Adrenal gland (tissue), 12 donors: ENCODE data around the gene FSHB. TPM values are rescaled to one million over a fixed set of nuclear protein-coding genes. Genes with fewer than 3 reads are reported as not detected.

Experiments used
- DNase-seq, 7 donors: peaks; one replicate each; pipeline ENCODE4 v3.0.0-alpha.2; 2019 to 2020
- H3K27ac ChIP-seq, 5 donors: fragments of 200-600 bp; sonication (generic) in 4 of 5; 1 replicate in 3 of 5; 2 replicates in 2 of 5; pipeline versions ENCODE4 v1.5.1 to v1.8.0; 2016 to 2020; ENCODE audit warnings: mild to moderate bottlenecking in 1 of 5
- H3K27me3 ChIP-seq: fragments of 200-600 bp; 2 replicates; pipeline ENCODE4 v1.8.0; 2021
- H3K36me3 ChIP-seq, 2 donors: fragments of 200-600 bp; replicated peaks in 1 of 2; 1 replicate in 1 of 2; 2 replicates in 1 of 2; pipeline versions ENCODE4 v1.5.1 to v1.8.0; 2018 to 2022
- H3K4me1 ChIP-seq, 2 donors: fragments of 200-600 bp; replicated peaks in 1 of 2; 1 replicate in 1 of 2; 2 replicates in 1 of 2; pipeline versions ENCODE4 v1.5.1 to v1.8.0; 2018 to 2021
- H3K4me3 ChIP-seq, 4 donors: fragments of 200-600 bp; sonication (generic) in 3 of 4; one replicate each; pipeline ENCODE4 v1.5.1; 2016 to 2018
- H3K9me3 ChIP-seq, 3 donors: fragments of 200-600 bp; sonication (generic) in 1 of 3; replicated peaks in 1 of 3; 1 replicate in 2 of 3; 2 replicates in 1 of 3; pipeline versions ENCODE4 v1.5.1 to v1.8.0; 2016 to 2021
- POLR2A ChIP-seq, 2 donors: fragments of 450-650 bp; IDR thresholded peaks; one replicate each; pipeline ENCODE4 v1.6.1; 2017; ENCODE audit warnings: antibody characterized with exemption in 2 of 2, mild to moderate bottlenecking in 2 of 2, moderate library complexity in 1 of 2
- WGBS, 4 donors: extraction: QIAGEN DNeasy Blood & Tissue Kit in 2 of 4; methylation state at CpG; one replicate each; pipeline versions ENCODE4 v1.1.5 to v1.1.7; 2013 to 2017; 5-methylcytosine and 5-hydroxymethylcytosine counted together
- intact Hi-C, 2 donors: fragments of 100-400 bp; cut with DNase I; formaldehyde crosslinking; loops; one replicate each; pipeline versions ENCODE4 v1.14.1 to v1.15.0; 2022 to 2023
- polyA plus RNA-seq, 3 donors: library from polyadenylated mRNA; stranded (reverse); fragments of 200-250 nt in 2 of 3; fragments of 350-450 nt in 1 of 3; fragmentation: Illumina TruSeq in 1 of 3; extraction: RNeasy Lipid Tissue Mini Kit (QIAGEN cat#74804) in 1 of 3; gene quantifications; one replicate each; pipeline ENCODE4 v1.2.3, GENCODE V29; 2013 to 2014
- total RNA-seq, 9 donors: library from RNA; depleted of rRNA in 4 of 9; stranded (reverse); fragments of >200 nt in 4 of 9; fragments of 120-200 nt in 1 of 9; fragmentation: NEBNext Ultra II Directional in 1 of 9; extraction: Animal tissue kit (Norgen Biotek cat#: 25700) in 1 of 9; gene quantifications; one replicate each; pipeline versions ENCODE4 v1.1.0 to v1.2.4, GENCODE V29; 2013 to 2023
- TF ChIP-seq, protein P1 (sequence below), 6 experiments: fragments of 450-650 bp in 4 of 6; fragments of 200-600 bp in 2 of 6; sonication (generic) in 1 of 6; IDR thresholded peaks; 1 replicate in 5 of 6; 2 replicates in 1 of 6; pipeline versions ENCODE4 v1.5.1 to v1.8.0; 2016 to 2021; ENCODE audit warnings: antibody characterized with exemption in 6 of 6, mild to moderate bottlenecking in 2 of 6, moderate library complexity in 1 of 6
- donor health status: healthy with polysubstance abuse.
- donor health status: Bipolar disorder and iron deficiency.
- donor health status: DM: yes; HTN: yes; CAD: no.
- donor health status: DM: no; HTN: no; CAD: no.
- donor health status: DM: no; HTN: no; CAD: no.
- donor health status: DM: yes; HTN: yes; CAD: no.

FSHB gene
- total and polyA plus RNA-seq, 12 donors = not detected

DNA sequence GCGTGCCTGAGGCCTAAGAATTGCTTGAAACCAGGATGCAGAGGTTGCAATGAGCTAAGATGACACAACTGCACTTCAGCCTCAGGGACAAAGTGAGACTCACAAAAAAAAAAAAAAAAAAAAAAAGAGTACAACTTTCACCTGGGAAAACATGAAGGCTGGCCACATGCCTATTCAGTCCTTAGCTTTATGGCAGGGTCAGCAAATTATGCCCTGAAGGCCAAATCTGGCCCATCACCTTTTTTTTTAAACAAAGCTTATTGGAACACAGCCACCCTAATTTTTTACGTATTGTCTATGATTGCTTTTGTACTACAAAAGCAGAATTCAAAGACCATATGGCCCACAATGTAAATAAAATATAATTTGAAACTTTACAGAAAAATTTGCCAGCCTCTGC is 8.2 kb downstream of the FSHB start:
- intact Hi-C loops = no loop called here
- 86 to 93% (median 88%) methylated on average over 2 of the region's 2 CpGs for WGBS, 4 donors
- Histone ChIP-seq H3K36me3 (no peaks in the 10 kb centered on the region), H3K4me3 (no peak overlapping the region), H3K9me3 (no peaks in the 10 kb centered on the region), H3K27ac (no peak overlapping the region), H3K27me3 (no peaks in the 10 kb centered on the region), H3K4me1 (peaks cover 0 to under 1% of the 10 kb centered on the region in 2 donors)
- TF ChIP-seq POLR2A (IDR thresholded peaks at IDR 0.05) = no peak
- TF ChIP-seq, protein P1, sequence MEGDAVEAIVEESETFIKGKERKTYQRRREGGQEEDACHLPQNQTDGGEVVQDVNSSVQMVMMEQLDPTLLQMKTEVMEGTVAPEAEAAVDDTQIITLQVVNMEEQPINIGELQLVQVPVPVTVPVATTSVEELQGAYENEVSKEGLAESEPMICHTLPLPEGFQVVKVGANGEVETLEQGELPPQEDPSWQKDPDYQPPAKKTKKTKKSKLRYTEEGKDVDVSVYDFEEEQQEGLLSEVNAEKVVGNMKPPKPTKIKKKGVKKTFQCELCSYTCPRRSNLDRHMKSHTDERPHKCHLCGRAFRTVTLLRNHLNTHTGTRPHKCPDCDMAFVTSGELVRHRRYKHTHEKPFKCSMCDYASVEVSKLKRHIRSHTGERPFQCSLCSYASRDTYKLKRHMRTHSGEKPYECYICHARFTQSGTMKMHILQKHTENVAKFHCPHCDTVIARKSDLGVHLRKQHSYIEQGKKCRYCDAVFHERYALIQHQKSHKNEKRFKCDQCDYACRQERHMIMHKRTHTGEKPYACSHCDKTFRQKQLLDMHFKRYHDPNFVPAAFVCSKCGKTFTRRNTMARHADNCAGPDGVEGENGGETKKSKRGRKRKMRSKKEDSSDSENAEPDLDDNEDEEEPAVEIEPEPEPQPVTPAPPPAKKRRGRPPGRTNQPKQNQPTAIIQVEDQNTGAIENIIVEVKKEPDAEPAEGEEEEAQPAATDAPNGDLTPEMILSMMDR (IDR thresholded peaks at IDR 0.05) = no peak
- no peak for DNase-seq

DNA sequence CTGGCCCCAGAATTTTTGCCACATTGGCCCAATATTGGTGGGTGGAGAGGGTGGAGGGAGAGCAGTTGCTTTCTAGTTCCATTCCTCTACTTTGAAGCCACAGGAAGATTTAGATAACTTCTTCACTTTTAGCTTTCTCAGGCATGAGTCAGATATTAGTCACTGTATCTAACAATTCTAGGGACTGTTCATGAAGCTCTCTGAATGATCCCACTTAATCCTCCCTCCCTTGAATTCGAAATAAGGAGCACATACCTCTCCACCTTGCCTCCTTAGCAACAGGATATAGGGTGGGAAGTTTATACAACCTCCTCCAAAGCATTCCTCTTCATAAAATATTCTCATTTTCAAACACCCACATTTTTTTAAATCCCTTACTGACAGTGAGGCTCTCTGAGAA is 13.5 kb downstream of the FSHB start:
- H3K9me3 ChIP-seq = no peaks in the 10 kb centered on the region
- TF ChIP-seq, protein P1 (IDR thresholded peaks at IDR 0.05) = no peak
- TF ChIP-seq POLR2A (IDR thresholded peaks at IDR 0.05) = no peak
- H3K27me3 ChIP-seq = no peaks in the 10 kb centered on the region
- H3K4me3 ChIP-seq = no peak overlapping the region
- no peak overlapping the region for H3K27ac ChIP-seq
- no peaks in the 10 kb centered on the region for H3K36me3 ChIP-seq
- WGBS, 4 donors = 13 to 38% (median 21%) methylated on average over 1 of the region's 1 CpG
- intact Hi-C loops = no loop called here
- peaks cover 5 to 6% of the 10 kb centered on the region in 2 donors for H3K4me1 ChIP-seq
- DNase-seq = no peak

DNA sequence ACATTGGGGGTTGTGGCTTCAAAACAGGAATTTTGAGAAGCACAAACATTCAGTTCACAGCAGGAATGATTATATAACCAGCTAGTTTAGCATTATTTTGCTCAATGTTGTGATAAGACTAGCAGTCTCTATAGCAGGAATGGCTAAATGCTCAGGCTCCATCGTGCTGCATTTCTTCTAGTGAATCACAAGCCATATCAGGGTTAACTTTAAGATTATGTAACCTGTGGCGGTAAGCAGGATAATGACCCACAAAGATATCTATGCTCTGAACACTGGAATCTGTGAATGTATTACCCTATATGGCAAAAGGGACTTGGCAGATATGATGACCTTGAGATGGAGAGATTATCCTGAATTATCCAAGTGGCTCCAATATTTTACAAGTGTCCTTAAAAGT is 14.8 kb downstream of the FSHB start:
- 30 to 64% (median 43%) methylated on average over 2 of the region's 2 CpGs for WGBS, 4 donors
- DNase-seq = peak in 1 of 7 donors; percentile 2
- TF ChIP-seq, protein P1 (IDR thresholded peaks at IDR 0.05) = no peak
- TF ChIP-seq POLR2A (IDR thresholded peaks at IDR 0.05) = no peak
- Histone ChIP-seq H3K9me3 (no peaks in the 10 kb centered on the region), H3K27me3 (no peaks in the 10 kb centered on the region), H3K27ac (no peak overlapping the region), H3K4me3 (no peak overlapping the region), H3K36me3 (no peaks in the 10 kb centered on the region), H3K4me1 (peaks cover 5 to 6% of the 10 kb centered on the region in 2 donors)
- intact Hi-C loops = no loop called here

DNA sequence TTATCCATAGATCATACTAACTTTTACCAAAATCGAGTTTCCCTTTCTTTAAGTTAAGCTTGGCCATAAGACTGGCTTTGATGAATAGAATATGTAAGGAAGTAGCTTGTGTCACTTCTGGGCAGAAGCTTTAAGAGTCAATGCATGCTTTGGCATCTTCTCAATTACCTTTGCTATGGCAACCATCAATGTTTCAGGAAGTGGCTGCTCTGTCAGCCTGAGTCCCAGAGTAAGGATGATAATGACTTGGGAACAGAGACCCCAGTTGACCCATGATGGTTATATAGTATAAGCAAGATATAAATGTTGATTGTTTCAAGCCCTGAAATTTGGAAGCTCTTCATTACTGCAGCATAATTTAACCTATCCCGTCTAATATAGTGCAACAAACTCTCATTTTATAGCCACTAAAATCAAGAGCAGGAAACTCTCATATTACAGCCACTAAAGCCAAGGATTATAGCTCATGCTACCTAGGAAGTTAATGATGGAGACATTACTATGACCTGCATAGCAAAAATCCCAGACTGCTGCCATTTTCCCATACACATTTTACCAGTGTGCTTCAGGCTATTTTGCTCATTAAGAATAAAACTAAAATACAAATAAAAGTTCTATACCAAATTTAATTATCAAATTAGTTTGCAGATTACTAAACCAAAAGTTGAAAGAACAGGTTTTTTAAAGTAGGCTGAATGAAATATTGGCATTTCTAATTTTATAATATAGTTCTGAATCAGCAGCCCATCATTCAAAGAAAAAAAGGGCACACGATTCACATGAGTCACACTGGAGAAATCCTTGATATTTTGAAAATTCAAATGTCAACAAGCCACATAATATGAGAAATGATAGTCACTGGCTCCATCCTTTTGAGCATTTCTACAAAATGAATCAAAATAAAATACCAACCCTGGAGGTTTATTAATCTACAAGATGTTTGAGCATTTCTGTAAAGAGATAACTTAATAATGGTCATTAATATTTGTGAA is 23.8 kb downstream of the FSHB start:
- intact Hi-C loops = no loop called here
- TF ChIP-seq, protein P1 (IDR thresholded peaks at IDR 0.05) = no peak
- no peak for TF ChIP-seq POLR2A (IDR thresholded peaks at IDR 0.05)
- no peaks in the 10 kb centered on the region for H3K36me3 ChIP-seq
- DNase-seq = no peak
- H3K27ac ChIP-seq = no peak overlapping the region
- H3K27me3 ChIP-seq = no peaks in the 10 kb centered on the region
- H3K4me1 ChIP-seq = peaks cover 5 to 16% of the 10 kb centered on the region in 2 donors
- H3K9me3 ChIP-seq = no peaks in the 10 kb centered on the region
- WGBS, 4 donors = 57 to 69% (median 65%) methylated on average over 3 of the region's 3 CpGs
- H3K4me3 ChIP-seq = no peak overlapping the region
